ENCODE measurements around the gene CLMN. TPM values are rescaled to one million over a fixed set of nuclear protein-coding genes. Genes with fewer than 3 reads are reported as not detected.

CLMN gene
- total RNA-seq, 1 donor from 2014 or later, result 6.3 TPM

DNA sequence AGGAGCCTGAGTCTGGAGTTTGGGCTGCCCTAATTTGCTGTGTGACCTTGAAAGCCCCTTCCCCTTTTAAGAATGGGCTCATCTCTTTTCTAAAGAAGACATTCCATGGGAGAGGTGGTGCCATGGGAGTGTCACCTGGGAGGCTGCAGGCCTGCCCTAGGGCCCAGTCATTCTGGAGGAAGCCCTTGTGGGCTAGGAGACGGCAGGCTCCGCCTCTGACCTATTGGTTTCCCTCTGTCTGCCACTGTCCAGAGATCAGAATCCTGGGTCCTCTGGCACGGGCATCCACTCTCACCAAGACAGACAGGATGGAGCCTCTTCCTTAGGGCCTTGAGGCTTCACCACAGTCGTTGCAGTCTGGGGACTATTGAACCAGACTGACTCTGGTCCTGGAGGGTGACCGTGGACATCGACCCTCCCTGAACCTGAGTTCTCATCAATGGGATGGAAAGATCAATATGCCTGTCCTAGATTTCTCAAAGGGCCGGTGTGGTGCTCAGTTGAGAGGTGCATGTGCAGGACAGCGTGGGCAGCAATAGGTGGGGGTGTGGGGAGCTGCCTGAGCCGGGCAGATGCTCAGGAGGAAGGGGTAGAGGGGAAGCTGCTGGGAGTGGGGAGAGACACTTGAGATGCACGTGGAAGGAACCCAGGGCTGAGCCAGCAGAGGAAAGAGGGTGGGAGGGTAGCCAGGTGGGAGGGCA is 12.2 kb upstream of the CLMN start:
- no peak overlapping the region for H3K4me2 ChIP-seq
- no peaks in the 10 kb centered on the region for H3K79me2 ChIP-seq (ENCODE audit: low read depth)
- H3K9me3 ChIP-seq (ENCODE audit: low read depth), result no peaks in the 10 kb centered on the region
- H3K27me3 ChIP-seq, result no peaks in the 10 kb centered on the region
- Mint-ChIP-seq H3K4me3 (no peak overlapping the region), H3K4me1 (peaks cover 4% of the 10 kb centered on the region), H3K9me3 (peaks cover 6% of the 10 kb centered on the region), H3K27ac (no peak overlapping the region), H3K27me3 (ENCODE audit: insufficient read depth, low read depth) (peaks cover 5% of the 10 kb centered on the region), H3K36me3 (no peaks in the 10 kb centered on the region)
- H4K20me1 ChIP-seq (ENCODE audit: low read depth), result no peaks in the 10 kb centered on the region
- no peak overlapping the region for H3K9ac ChIP-seq
- TF ChIP-seq, protein P1, sequence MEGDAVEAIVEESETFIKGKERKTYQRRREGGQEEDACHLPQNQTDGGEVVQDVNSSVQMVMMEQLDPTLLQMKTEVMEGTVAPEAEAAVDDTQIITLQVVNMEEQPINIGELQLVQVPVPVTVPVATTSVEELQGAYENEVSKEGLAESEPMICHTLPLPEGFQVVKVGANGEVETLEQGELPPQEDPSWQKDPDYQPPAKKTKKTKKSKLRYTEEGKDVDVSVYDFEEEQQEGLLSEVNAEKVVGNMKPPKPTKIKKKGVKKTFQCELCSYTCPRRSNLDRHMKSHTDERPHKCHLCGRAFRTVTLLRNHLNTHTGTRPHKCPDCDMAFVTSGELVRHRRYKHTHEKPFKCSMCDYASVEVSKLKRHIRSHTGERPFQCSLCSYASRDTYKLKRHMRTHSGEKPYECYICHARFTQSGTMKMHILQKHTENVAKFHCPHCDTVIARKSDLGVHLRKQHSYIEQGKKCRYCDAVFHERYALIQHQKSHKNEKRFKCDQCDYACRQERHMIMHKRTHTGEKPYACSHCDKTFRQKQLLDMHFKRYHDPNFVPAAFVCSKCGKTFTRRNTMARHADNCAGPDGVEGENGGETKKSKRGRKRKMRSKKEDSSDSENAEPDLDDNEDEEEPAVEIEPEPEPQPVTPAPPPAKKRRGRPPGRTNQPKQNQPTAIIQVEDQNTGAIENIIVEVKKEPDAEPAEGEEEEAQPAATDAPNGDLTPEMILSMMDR (IDR thresholded peaks at IDR 0.05), result no peak
- TF ChIP-seq EZH2phosphoT487 (IDR thresholded peaks at IDR 0.05) (no peak), EZH2 (IDR thresholded peaks at IDR 0.05) (no peak)
- no peaks in the 10 kb centered on the region for H3K36me3 ChIP-seq
- H3F3A ChIP-seq (ENCODE audit: low read depth), result no peaks in the 10 kb centered on the region
- no peak overlapping the region for H3K27ac ChIP-seq
- no peaks in the 10 kb centered on the region for H3K4me1 ChIP-seq
- no peak overlapping the region for H2AFZ ChIP-seq (replicated peaks)
- H3K4me3 ChIP-seq, result no peak overlapping the region
- DNase-seq (ENCODE audit: low spot score), result no peak

DNA sequence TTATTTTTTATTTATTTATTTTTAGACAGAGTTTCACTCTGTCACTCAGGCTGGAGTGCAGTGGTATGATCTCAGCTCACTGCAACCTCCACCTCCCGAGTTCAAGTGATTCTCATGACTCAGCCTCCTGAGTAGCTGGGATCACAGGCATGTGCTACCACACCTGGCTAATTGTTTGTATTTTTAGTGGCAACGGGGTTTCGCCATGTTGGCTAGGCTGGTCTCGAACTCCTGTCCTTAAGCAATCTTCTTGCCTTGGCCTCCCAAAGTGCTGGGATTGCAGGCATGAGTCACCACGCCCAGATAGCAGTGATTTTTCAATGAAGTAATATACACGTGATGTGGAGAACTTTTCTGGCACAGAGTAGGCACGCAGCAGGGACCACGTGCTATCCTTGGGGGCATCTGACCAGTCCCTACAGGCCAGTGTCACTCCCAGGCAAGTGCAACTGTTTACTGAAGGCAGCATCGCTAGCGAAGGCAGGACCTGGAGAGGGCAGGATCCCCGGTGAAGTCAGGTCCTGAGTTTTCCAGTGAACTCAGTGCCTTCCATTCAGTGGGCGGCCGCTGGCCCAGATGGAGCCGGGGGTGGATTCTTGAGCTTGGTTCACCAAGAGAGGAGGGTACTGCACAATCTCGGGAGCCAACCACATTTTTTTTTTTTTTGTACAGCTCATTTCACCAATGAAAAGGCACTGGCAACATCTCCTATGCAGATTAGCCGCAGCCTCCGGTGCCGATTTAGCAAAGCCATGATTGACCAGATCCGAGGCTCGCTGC is 11.1 kb upstream of the CLMN start:
- Histone ChIP-seq H3K4me2 (no peak overlapping the region), H3K4me1 (no peaks in the 10 kb centered on the region), H3K79me2 (ENCODE audit: low read depth) (no peaks in the 10 kb centered on the region), H4K20me1 (ENCODE audit: low read depth) (no peaks in the 10 kb centered on the region), H3K27me3 (no peaks in the 10 kb centered on the region), H2AFZ (replicated peaks) (no peak overlapping the region), H3K9me3 (ENCODE audit: low read depth) (no peaks in the 10 kb centered on the region), H3K36me3 (no peaks in the 10 kb centered on the region), H3K9ac (no peak overlapping the region), H3K27ac (no peak overlapping the region), H3K4me3 (no peak overlapping the region), H3F3A (ENCODE audit: low read depth) (no peaks in the 10 kb centered on the region)
- TF ChIP-seq, protein P1 (IDR thresholded peaks at IDR 0.05), result no peak
- no peak for TF ChIP-seq EZH2 (IDR thresholded peaks at IDR 0.05)
- TF ChIP-seq EZH2phosphoT487 (IDR thresholded peaks at IDR 0.05), result no peak
- Mint-ChIP-seq H3K27ac (no peak overlapping the region), H3K36me3 (no peaks in the 10 kb centered on the region), H3K27me3 (ENCODE audit: insufficient read depth, low read depth) (peaks cover 2% of the 10 kb centered on the region), H3K9me3 (peaks cover 6% of the 10 kb centered on the region), H3K4me3 (no peak overlapping the region), H3K4me1 (peaks cover 4% of the 10 kb centered on the region)
- no peak for DNase-seq (ENCODE audit: low spot score)

DNA sequence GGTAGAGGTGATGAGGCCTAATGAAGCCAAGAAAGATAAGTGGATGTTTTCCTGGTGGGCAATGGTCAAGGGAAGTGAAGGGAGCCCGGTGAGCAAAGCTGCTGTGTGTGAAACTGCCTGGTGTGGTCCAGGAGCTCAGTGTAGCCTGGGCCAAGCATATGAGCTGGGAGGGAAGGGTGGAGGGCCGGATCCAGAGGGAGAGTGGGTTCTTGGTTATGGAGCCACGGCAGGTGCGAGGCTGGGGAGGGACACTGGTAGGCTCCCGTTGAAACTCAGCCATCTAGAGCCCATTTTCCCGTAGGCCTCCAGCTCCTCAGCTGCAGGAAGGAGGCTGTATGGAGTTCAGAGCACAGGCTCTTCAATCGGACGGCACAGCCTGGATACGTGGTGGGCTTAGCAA is 10.2 kb upstream of the CLMN start:
- Histone ChIP-seq H3K4me2 (no peak overlapping the region), H3F3A (ENCODE audit: low read depth) (no peaks in the 10 kb centered on the region), H3K4me3 (no peak overlapping the region), H3K9ac (no peak overlapping the region), H4K20me1 (ENCODE audit: low read depth) (no peaks in the 10 kb centered on the region), H3K9me3 (ENCODE audit: low read depth) (no peaks in the 10 kb centered on the region), H3K27me3 (no peaks in the 10 kb centered on the region), H3K4me1 (no peaks in the 10 kb centered on the region), H3K36me3 (no peaks in the 10 kb centered on the region), H3K79me2 (ENCODE audit: low read depth) (no peaks in the 10 kb centered on the region), H3K27ac (no peak overlapping the region), H2AFZ (replicated peaks) (no peak overlapping the region)
- Mint-ChIP-seq H3K4me1 (peaks cover 4% of the 10 kb centered on the region), H3K4me3 (no peak overlapping the region), H3K9me3 (peaks cover 6% of the 10 kb centered on the region), H3K36me3 (no peaks in the 10 kb centered on the region), H3K27me3 (ENCODE audit: insufficient read depth, low read depth) (peaks cover 2% of the 10 kb centered on the region), H3K27ac (no peak overlapping the region)
- DNase-seq (ENCODE audit: low spot score), result no peak
- TF ChIP-seq EZH2 (IDR thresholded peaks at IDR 0.05) (no peak), EZH2phosphoT487 (IDR thresholded peaks at IDR 0.05) (no peak)
- TF ChIP-seq, protein P1 (IDR thresholded peaks at IDR 0.05), result no peak

Data from neural progenitor cell (in vitro differentiated cells).